BE2C (cell line): ENCODE measurements around the gene RPH3AL.
A peak's percentile ranks its signal among the peaks of the same experiment; 100 is the strongest.

Source experiments
- DNase-seq: peaks from one replicate; pipeline ENCODE4 v3.0.0-alpha.2; 2020
- H3K27me3 ChIP-seq: fragments of 250-450 bp; sonication (Bioruptor Pico); 2 replicates; pipeline ENCODE4 v1.5.1; 2020; ENCODE audit warnings: mild to moderate bottlenecking
- H3K36me3 ChIP-seq: fragments of 250-450 bp; sonication (Bioruptor Pico); 2 replicates; pipeline ENCODE4 v1.5.1; 2020; ENCODE audit warnings: mild to moderate bottlenecking
- H3K4me1 ChIP-seq: fragments of 250-450 bp; sonication (Bioruptor Pico); 2 replicates; pipeline ENCODE4 v1.5.1; 2020
- H3K4me3 ChIP-seq: 2 replicates; pipeline ENCODE4 v1.5.1; 2011; ENCODE audit warnings: low read depth, low read length
- H3K9me3 ChIP-seq: fragments of 250-450 bp; sonication (Bioruptor Pico); 2 replicates; pipeline ENCODE4 v1.5.1; 2020
- CTCF ChIP-seq: IDR thresholded peaks from 2 replicates; pipeline ENCODE4 v1.5.1; 2012; ENCODE audit warnings: mild to moderate bottlenecking, low read depth, low read length

The RPH3AL gene

GRCh38 chr17:385178-385835 is 32.7 kb upstream of the RPH3AL start:
- Histone ChIP-seq H3K4me1 (no peaks in the 10 kb centered on the region), H3K4me3 (no peak overlapping the region), H3K27me3 (peaks cover 4% of the 10 kb centered on the region; the same call in 1 of the 2 replicates), H3K36me3 (no peaks in the 10 kb centered on the region), H3K9me3 (no peaks in the 10 kb centered on the region)
- no peak for TF ChIP-seq CTCF
- DNase-seq = peak; percentile 23

GRCh38 chr17:384622-385177 is 32.1 kb upstream of the RPH3AL start:
- Histone ChIP-seq H3K4me3 (no peak overlapping the region), H3K27me3 (peaks cover 4% of the 10 kb centered on the region; the same call in 1 of the 2 replicates)

GRCh38 chr17:383771-384621 is 31.4 kb upstream of the RPH3AL start:
- Histone ChIP-seq H3K4me3 (no peak overlapping the region), H3K36me3 (no peaks in the 10 kb centered on the region), H3K9me3 (no peaks in the 10 kb centered on the region), H3K4me1 (no peaks in the 10 kb centered on the region), H3K27me3 (peaks cover 4% of the 10 kb centered on the region; the same call in 1 of the 2 replicates)
- DNase-seq = no peak
- TF ChIP-seq CTCF = no peak

More at GRCh38 chr17:384622-385177, 32.1 kb upstream of the RPH3AL start:
- TF ChIP-seq CTCF = no peak
- H3K4me1 ChIP-seq = no peaks in the 10 kb centered on the region
- H3K9me3 ChIP-seq = no peaks in the 10 kb centered on the region
- no peak for DNase-seq
- no peaks in the 10 kb centered on the region for H3K36me3 ChIP-seq

GRCh38 chr17:382644-383533 is 30.3 kb upstream of the RPH3AL start:
- H3K4me1 ChIP-seq = no peaks in the 10 kb centered on the region
- DNase-seq = peak; percentile 39
- no peaks in the 10 kb centered on the region for H3K9me3 ChIP-seq
- no peak for TF ChIP-seq CTCF
- no peak overlapping the region for H3K4me3 ChIP-seq
- H3K27me3 ChIP-seq = peaks cover 4% of the 10 kb centered on the region; the same call in 1 of the 2 replicates
- H3K36me3 ChIP-seq = no peaks in the 10 kb centered on the region

GRCh38 chr17:381941-382643 is 29.5 kb upstream of the RPH3AL start:
- H3K4me1 ChIP-seq = no peaks in the 10 kb centered on the region
- no peak overlapping the region for H3K4me3 ChIP-seq
- H3K36me3 ChIP-seq = no peaks in the 10 kb centered on the region
- peaks cover 4% of the 10 kb centered on the region; the same call in 1 of the 2 replicates for H3K27me3 ChIP-seq
- no peak for DNase-seq
- TF ChIP-seq CTCF = no peak
- no peaks in the 10 kb centered on the region for H3K9me3 ChIP-seq
